ENCODE results near the gene TRIO. TPM values are rescaled to one million over a fixed set of nuclear protein-coding genes. Genes with fewer than 3 reads are reported as not detected.

The TRIO gene
- total RNA-seq, 1 donor from 2014 or later = 163 TPM

GRCh38 chr5:14506661-14507060 lies 363.5 kb downstream of the TRIO start:
- TF ChIP-seq, protein P1, sequence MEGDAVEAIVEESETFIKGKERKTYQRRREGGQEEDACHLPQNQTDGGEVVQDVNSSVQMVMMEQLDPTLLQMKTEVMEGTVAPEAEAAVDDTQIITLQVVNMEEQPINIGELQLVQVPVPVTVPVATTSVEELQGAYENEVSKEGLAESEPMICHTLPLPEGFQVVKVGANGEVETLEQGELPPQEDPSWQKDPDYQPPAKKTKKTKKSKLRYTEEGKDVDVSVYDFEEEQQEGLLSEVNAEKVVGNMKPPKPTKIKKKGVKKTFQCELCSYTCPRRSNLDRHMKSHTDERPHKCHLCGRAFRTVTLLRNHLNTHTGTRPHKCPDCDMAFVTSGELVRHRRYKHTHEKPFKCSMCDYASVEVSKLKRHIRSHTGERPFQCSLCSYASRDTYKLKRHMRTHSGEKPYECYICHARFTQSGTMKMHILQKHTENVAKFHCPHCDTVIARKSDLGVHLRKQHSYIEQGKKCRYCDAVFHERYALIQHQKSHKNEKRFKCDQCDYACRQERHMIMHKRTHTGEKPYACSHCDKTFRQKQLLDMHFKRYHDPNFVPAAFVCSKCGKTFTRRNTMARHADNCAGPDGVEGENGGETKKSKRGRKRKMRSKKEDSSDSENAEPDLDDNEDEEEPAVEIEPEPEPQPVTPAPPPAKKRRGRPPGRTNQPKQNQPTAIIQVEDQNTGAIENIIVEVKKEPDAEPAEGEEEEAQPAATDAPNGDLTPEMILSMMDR (IDR thresholded peaks at IDR 0.05; ENCODE audit: unreplicated experiment) = no peak
- H3K4me1 Mint-ChIP-seq (ENCODE audit: low read depth) = no peaks in the 10 kb centered on the region

GRCh38 chr5:14507156-14507941 lies 364.2 kb downstream of the TRIO start:
- peaks cover 16% of the 10 kb centered on the region for H3K36me3 Mint-ChIP-seq (ENCODE audit: insufficient read depth)
- H3K9me3 Mint-ChIP-seq (ENCODE audit: low read depth) = no peaks in the 10 kb centered on the region
- H3K27me3 Mint-ChIP-seq = no peaks in the 10 kb centered on the region
- DNase-seq (ENCODE audit: low spot score, unreplicated experiment) = no peak
- H3K4me1 Mint-ChIP-seq (ENCODE audit: low read depth) = no peaks in the 10 kb centered on the region
- TF ChIP-seq, protein P1 (IDR thresholded peaks at IDR 0.05; ENCODE audit: unreplicated experiment) = no peak
- peak overlapping the region; percentile 23 for H3K27ac Mint-ChIP-seq
- H3K4me3 Mint-ChIP-seq (ENCODE audit: low read depth) = no peak overlapping the region

More at GRCh38 chr5:14506661-14507060, 363.5 kb downstream of the TRIO start:
- Mint-ChIP-seq H3K27me3 (no peaks in the 10 kb centered on the region), H3K36me3 (ENCODE audit: insufficient read depth) (peaks cover 18% of the 10 kb centered on the region), H3K9me3 (ENCODE audit: low read depth) (no peaks in the 10 kb centered on the region), H3K27ac (no peak overlapping the region), H3K4me3 (ENCODE audit: low read depth) (no peak overlapping the region)
- DNase-seq (ENCODE audit: low spot score, unreplicated experiment) = no peak

DNA sequence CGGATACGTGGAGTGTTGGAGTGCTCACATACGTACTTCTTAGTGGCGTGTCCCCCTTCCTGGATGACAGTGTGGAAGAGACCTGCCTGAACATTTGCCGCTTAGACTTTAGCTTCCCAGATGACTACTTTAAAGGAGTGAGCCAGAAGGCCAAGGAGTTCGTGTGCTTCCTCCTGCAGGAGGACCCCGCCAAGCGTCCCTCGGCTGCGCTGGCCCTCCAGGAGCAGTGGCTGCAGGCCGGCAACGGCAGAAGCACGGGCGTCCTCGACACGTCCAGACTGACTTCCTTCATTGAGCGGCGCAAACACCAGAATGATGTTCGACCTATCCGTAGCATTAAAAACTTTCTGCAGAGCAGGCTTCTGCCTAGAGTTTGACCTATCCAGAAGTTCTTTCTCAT lies 364.9 kb downstream of the TRIO start:
- Mint-ChIP-seq H3K4me3 (ENCODE audit: low read depth) (no peak overlapping the region), H3K9me3 (ENCODE audit: low read depth) (no peaks in the 10 kb centered on the region), H3K36me3 (ENCODE audit: insufficient read depth) (peaks cover 11% of the 10 kb centered on the region), H3K27me3 (no peaks in the 10 kb centered on the region), H3K4me1 (ENCODE audit: low read depth) (no peaks in the 10 kb centered on the region), H3K27ac (peak overlapping the region; percentile 29)
- DNase-seq (ENCODE audit: low spot score, unreplicated experiment) = no peak
- TF ChIP-seq, protein P1 (IDR thresholded peaks at IDR 0.05; ENCODE audit: unreplicated experiment) = no peak

DNA sequence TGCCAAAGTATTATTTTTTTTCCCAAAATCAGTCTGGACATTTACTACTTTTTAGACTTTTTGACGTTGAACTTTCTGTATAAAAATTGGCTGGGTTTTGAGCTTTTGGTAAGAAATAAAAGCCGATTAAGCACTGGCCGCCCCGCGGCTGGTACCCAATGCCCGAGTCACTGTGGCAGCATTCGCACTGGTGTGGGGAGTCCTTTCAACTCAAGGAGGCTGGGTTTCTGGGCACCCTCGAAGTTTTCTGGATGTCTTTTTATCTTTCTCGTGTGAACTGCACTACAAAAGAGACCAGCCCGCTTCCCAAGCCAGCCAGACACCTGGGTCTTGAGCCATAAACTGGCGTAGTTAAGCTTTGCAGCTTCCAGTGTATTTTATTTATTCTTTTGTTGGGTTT lies 366.4 kb downstream of the TRIO start:
- Mint-ChIP-seq H3K4me1 (ENCODE audit: low read depth) (no peaks in the 10 kb centered on the region), H3K27me3 (no peaks in the 10 kb centered on the region), H3K27ac (no peak overlapping the region), H3K4me3 (ENCODE audit: low read depth) (no peak overlapping the region), H3K36me3 (ENCODE audit: insufficient read depth) (peaks cover 11% of the 10 kb centered on the region), H3K9me3 (ENCODE audit: low read depth) (no peaks in the 10 kb centered on the region)
- TF ChIP-seq, protein P1 (IDR thresholded peaks at IDR 0.05; ENCODE audit: unreplicated experiment) = no peak
- DNase-seq (ENCODE audit: low spot score, unreplicated experiment) = no peak

DNA sequence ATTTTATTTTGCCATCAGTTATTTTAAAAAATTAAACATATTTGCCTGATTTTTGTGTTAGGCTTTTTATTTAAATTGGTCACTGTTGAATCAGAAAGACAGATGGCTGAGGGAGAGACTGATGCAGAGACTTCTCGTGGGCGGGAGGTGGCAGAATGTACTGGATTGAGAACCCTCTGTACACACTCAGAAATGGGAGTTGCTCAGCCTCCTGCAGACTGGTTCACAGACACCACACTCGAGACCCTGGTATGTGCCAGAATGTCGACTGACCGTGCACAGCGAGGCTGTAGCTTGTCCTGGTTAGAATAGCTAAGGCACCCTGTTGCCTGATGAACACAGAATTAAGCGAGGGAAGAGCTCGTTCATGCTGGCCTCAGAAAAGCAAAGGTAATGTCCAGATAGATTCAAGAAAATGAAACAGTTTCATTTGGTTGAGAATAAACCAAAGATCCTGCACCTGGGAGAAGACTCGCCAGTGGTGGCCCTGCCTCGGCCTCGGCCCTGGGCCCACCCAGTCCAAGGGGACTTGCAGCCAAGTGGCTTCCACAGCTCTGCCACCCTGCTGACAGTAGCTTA lies 367.1 kb downstream of the TRIO start:
- no peaks in the 10 kb centered on the region for H3K9me3 Mint-ChIP-seq (ENCODE audit: low read depth)
- no peak overlapping the region for H3K4me3 Mint-ChIP-seq (ENCODE audit: low read depth)
- no peaks in the 10 kb centered on the region for H3K4me1 Mint-ChIP-seq (ENCODE audit: low read depth)
- no peak for DNase-seq (ENCODE audit: low spot score, unreplicated experiment)
- peak overlapping the region; percentile 73 for H3K27ac Mint-ChIP-seq
- peaks cover 11% of the 10 kb centered on the region for H3K36me3 Mint-ChIP-seq (ENCODE audit: insufficient read depth)
- TF ChIP-seq, protein P1 (IDR thresholded peaks at IDR 0.05; ENCODE audit: unreplicated experiment) = no peak
- H3K27me3 Mint-ChIP-seq = no peaks in the 10 kb centered on the region

All from progenitor cell of endocrine pancreas (in vitro differentiated cells).